Uterus (tissue), 2 donors: Measurements from ENCODE around the gene CISH.

Experiments
- CTCF ChIP-seq, 4 experiments: fragments of 200-600 bp in 2 of 4; fragments of 450-650 bp in 2 of 4; sonication (generic) in 2 of 4; IDR thresholded peaks; one replicate each; pipeline ENCODE4 v1.5.1; 2016 to 2019; ENCODE audit warnings: antibody characterized with exemption in 4 of 4, mild to moderate bottlenecking in 2 of 4, moderate library complexity in 1 of 4
- POLR2A ChIP-seq, 2 donors: fragments of 450-650 bp; IDR thresholded peaks; one replicate each; pipeline ENCODE4 v1.6.1; 2016; ENCODE audit warnings: antibody characterized with exemption in 2 of 2, mild to moderate bottlenecking in 1 of 2, moderate library complexity in 1 of 2

GRCh38 chr3:50649451-50649931, 37.9 kb upstream of the CISH start:
- TF ChIP-seq CTCF (IDR thresholded peaks at IDR 0.05) (no peak), POLR2A (IDR thresholded peaks at IDR 0.05) (no peak)
